DOHH2 (cell line): Measurements from ENCODE around the gene EZH2.

ENCODE experiments used
- H3F3A ChIP-seq: fragments of 200-600 bp; sonication (generic), shearing (Covaris generic); 2 replicates; pipeline ENCODE4 v1.6.0; 2016; ENCODE audit warnings: antibody characterized with exemption, mild to moderate bottlenecking; ENCODE audit not compliant: control insufficient read depth, insufficient read depth
- H3K27ac ChIP-seq: fragments of 200-600 bp; sonication (generic); 2 replicates; pipeline ENCODE4 v1.5.1; 2014; ENCODE audit warnings: low read depth, mild to moderate bottlenecking, low read length, moderate library complexity
- H3K27me3 ChIP-seq: fragments of 200-600 bp; sonication (generic); 2 replicates; pipeline ENCODE4 v1.6.1; 2014; ENCODE audit warnings: mild to moderate bottlenecking, low read length, mixed read lengths; ENCODE audit not compliant: control insufficient read depth
- H3K36me3 ChIP-seq: fragments of 200-600 bp; sonication (generic); 2 replicates; pipeline ENCODE4 v1.6.1; 2014; ENCODE audit warnings: mild to moderate bottlenecking, low read length, moderate library complexity, mixed read lengths; ENCODE audit not compliant: control insufficient read depth
- H3K4me1 ChIP-seq: fragments of 200-600 bp; sonication (generic); 2 replicates; pipeline ENCODE4 v1.6.1; 2014; ENCODE audit warnings: mild to moderate bottlenecking, low read length, mixed read lengths; ENCODE audit not compliant: control insufficient read depth
- H3K4me2 ChIP-seq: fragments of 200-600 bp; sonication (generic); 2 replicates; pipeline ENCODE4 v1.6.0; 2014; ENCODE audit warnings: mild to moderate bottlenecking, low read length, moderate library complexity
- H3K4me3 ChIP-seq: fragments of 200-600 bp; sonication (generic); 2 replicates; pipeline ENCODE4 v1.5.1; 2014; ENCODE audit warnings: mild to moderate bottlenecking, low read length, mixed read lengths
- H3K79me2 ChIP-seq: fragments of 200-600 bp; sonication (generic); 2 replicates; pipeline ENCODE4 v1.6.1; 2014; ENCODE audit warnings: mild to moderate bottlenecking, low read length, mixed read lengths; ENCODE audit not compliant: control insufficient read depth
- H3K9me2 ChIP-seq: fragments of 200-600 bp; sonication (generic); replicated peaks from 2 replicates; pipeline ENCODE4 v1.6.1; 2014; ENCODE audit warnings: mild to moderate bottlenecking, low read length, mixed read lengths; ENCODE audit not compliant: control insufficient read depth
- H3K9me3 ChIP-seq: fragments of 200-600 bp; sonication (generic); 2 replicates; pipeline ENCODE4 v1.6.1; 2014; ENCODE audit warnings: antibody characterized with exemption, low read length, mixed read lengths; ENCODE audit not compliant: control insufficient read depth, insufficient read depth
- H4K20me1 ChIP-seq: fragments of 200-600 bp; sonication (generic); 2 replicates; pipeline ENCODE4 v1.6.0; 2014; ENCODE audit warnings: low read depth, mild to moderate bottlenecking, antibody characterized with exemption, low read length, moderate library complexity; ENCODE audit not compliant: control insufficient read depth, insufficient read depth
- EZH2phosphoT487 ChIP-seq: fragments of 200-600 bp; sonication (generic); IDR thresholded peaks from 2 replicates; pipeline ENCODE4 v1.6.1; 2017; ENCODE audit warnings: borderline replicate concordance, mild to moderate bottlenecking, antibody characterized with exemption, low read length, moderate library complexity, mixed read lengths
- TF ChIP-seq, protein P1 (sequence below): fragments of 200-600 bp; sonication (generic); IDR thresholded peaks from one replicate; pipeline ENCODE4 v1.5.1; 2014; ENCODE audit warnings: antibody characterized with exemption, mild to moderate bottlenecking, low read depth, low read length; ENCODE audit not compliant: poor library complexity, severe bottlenecking

EZH2 gene

DNA sequence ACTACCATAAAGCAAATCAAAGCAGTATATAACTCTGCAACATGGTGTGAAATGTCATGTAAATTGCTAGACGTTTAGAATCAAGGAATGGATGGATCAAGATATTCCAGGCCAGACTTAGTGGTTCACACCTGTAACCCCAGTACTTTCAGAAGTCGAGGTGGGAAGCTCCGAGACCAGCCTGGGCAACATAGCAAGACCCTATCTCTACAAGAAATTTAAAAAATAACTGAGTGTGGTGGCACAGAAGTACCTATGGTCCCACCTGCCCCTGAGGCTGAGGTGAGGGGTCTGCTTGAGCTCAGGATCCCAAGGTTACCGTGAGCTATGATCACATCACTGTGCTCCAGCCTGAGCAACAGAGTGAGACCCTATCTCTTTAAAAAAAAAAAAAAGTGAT is 2.8 kb upstream of the EZH2 start:
- Histone ChIP-seq H4K20me1 (peaks cover 10% of the 10 kb centered on the region; the same call in 1 of the 2 replicates), H3K9me2 (no peaks in the 10 kb centered on the region), H3K9me3 (no peaks in the 10 kb centered on the region), H3K36me3 (peaks cover 19% of the 10 kb centered on the region), H3K4me1 (peaks cover 13% of the 10 kb centered on the region), H3F3A (peaks cover 18% of the 10 kb centered on the region), H3K27me3 (no peaks in the 10 kb centered on the region), H3K4me2 (no peak overlapping the region), H3K79me2 (peaks cover 32% of the 10 kb centered on the region), H3K27ac (no peak overlapping the region), H3K4me3 (no peak overlapping the region)
- TF ChIP-seq EZH2phosphoT487 = no peak
- TF ChIP-seq, protein P1, sequence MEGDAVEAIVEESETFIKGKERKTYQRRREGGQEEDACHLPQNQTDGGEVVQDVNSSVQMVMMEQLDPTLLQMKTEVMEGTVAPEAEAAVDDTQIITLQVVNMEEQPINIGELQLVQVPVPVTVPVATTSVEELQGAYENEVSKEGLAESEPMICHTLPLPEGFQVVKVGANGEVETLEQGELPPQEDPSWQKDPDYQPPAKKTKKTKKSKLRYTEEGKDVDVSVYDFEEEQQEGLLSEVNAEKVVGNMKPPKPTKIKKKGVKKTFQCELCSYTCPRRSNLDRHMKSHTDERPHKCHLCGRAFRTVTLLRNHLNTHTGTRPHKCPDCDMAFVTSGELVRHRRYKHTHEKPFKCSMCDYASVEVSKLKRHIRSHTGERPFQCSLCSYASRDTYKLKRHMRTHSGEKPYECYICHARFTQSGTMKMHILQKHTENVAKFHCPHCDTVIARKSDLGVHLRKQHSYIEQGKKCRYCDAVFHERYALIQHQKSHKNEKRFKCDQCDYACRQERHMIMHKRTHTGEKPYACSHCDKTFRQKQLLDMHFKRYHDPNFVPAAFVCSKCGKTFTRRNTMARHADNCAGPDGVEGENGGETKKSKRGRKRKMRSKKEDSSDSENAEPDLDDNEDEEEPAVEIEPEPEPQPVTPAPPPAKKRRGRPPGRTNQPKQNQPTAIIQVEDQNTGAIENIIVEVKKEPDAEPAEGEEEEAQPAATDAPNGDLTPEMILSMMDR = no peak

GRCh38 chr7:148884299-148885022 is 370 bp upstream of the EZH2 start:
- H3K9me3 ChIP-seq = no peaks in the 10 kb centered on the region
- H4K20me1 ChIP-seq = peaks cover 19% of the 10 kb centered on the region; the same call in 1 of the 2 replicates
- H3K27me3 ChIP-seq = no peaks in the 10 kb centered on the region
- peaks cover 56% of the 10 kb centered on the region for H3K79me2 ChIP-seq
- H3K4me2 ChIP-seq = peak overlapping the region; percentile 82
- peaks cover 13% of the 10 kb centered on the region for H3F3A ChIP-seq
- peak overlapping the region; percentile 85 for H3K4me3 ChIP-seq
- peak overlapping the region; percentile 83 for H3K27ac ChIP-seq
- no peaks in the 10 kb centered on the region for H3K9me2 ChIP-seq
- no peak for TF ChIP-seq EZH2phosphoT487
- TF ChIP-seq, protein P1 = no peak
- peaks cover 38% of the 10 kb centered on the region for H3K36me3 ChIP-seq
- H3K4me1 ChIP-seq = peaks cover 33% of the 10 kb centered on the region

DNA sequence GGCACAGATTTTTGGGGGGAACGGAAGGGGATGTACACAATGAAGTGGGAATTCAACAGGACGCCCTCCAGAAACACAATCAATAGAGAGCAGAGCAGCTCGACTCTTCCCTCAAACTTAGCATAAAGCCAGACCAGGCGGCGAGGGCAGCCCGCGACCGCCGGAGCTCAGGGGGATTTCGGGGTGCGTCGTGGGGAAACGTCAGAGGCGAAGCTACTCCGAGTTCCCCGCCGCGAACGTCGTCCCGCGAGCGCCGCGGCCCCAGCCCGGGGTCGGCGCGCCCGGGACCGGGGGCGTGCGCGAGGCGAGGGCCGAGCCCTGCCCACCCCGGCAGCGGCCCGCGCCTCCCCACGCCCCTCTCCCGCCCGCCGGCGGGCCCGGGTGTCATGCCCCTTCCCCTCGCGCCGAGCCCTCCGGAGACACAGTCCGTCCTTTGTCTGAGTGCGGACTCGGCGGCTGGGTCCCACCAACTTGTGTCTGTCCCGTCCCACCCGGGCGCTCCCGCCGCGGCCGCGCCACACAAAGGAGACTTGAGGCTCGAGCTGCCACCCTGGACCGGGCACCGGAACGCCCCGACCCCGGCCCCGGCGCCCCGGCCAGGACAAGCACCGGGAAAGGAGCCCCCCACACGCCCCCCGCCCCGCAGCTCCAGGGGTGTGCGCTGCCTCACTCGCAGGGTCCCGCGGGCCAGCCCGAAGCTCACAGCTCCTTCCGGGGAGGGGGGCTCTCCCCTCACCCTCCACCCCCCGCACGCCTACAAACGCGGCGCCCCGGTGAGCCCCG is 634 bp downstream of the EZH2 start:
- Histone ChIP-seq H3K9me2 (no peaks in the 10 kb centered on the region), H3K36me3 (peaks cover 38% of the 10 kb centered on the region), H4K20me1 (peaks cover 19% of the 10 kb centered on the region; the same call in 1 of the 2 replicates), H3K27me3 (no peaks in the 10 kb centered on the region), H3K79me2 (peaks cover 66% of the 10 kb centered on the region), H3K4me2 (peak overlapping the region; percentile 76), H3K4me1 (peaks cover 33% of the 10 kb centered on the region), H3K4me3 (peak overlapping the region; percentile 85), H3K27ac (peak overlapping the region; percentile 83), H3F3A (peaks cover 13% of the 10 kb centered on the region), H3K9me3 (no peaks in the 10 kb centered on the region)
- TF ChIP-seq, protein P1 = no peak
- no peak for TF ChIP-seq EZH2phosphoT487
